Activated CD8-positive, alpha-beta memory T cell treated with anti-CD3 and anti-CD28 coated beads for 48 hours (primary cell): ENCODE data around the gene IGSF21.
"Not testable (repeated sequence)": the region's sequence is repeated elsewhere in the genome, so short reads cannot be mapped to it uniquely, and the experiment has no call there.

Source experiments
- DNase-seq, 3 experiments: peaks; one replicate each; pipeline ENCODE4 v3.0.0-alpha.2; 2020; ENCODE audit warnings: low read depth in 2 of 3, low spot score in 2 of 3

IGSF21 gene

DNA sequence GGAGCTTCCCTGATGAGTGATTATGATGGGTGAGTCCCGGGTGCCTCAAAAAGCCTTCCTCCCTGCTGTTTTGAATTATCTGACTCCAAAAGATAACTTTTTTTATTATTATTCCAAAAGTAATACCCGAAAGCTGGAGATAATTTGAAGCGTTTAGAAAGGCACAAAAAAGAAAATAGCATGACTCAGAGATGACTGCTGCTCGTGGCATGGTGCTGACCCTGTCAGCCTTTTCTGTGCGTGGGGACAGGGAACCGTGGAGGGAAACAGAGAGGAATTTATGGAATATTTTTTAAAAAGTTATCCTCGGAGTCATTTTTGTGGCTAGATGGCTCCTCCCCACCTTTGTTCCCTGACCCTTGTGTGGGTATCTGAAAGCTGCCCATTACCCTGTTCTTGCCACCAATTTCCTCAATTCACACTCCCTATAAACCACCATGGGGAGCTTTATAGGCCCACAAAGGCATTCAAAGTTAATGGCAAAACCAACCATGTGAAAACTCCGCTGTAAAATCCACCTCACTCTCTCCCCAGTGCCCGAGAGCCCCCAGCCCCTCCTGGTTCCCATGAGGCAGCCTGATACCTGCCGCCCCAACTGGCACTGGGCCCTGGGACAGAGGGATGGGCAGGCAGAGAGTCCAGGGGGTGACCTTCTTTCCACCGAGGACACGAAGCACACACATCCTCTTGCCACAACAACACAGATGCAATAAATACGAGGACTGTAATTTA is 37.5 kb downstream of the IGSF21 start:
- no peak for DNase-seq

GRCh38 chr1:18145851-18146618 is 38.4 kb downstream of the IGSF21 start:
- no peak for DNase-seq

DNA sequence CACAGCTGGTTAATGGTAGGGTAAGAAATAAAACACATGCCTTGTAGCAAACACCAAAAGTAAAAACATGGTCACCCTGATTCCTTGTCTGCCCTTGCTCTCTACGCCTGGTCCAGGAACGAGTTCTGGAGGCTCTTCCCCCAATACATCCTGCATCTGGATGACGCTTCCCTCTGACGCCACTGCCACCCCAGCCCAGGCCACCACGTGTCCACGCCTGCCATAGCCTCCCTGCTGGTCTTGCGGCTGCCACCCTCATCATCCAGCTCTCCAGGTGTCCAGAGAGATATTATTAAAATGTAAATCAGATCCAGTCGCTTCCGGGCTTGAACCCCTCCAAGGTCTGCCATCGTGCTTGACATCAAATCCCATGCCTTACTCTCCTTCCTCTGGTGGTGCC is 39.3 kb downstream of the IGSF21 start:
- DNase-seq: no peak

DNA sequence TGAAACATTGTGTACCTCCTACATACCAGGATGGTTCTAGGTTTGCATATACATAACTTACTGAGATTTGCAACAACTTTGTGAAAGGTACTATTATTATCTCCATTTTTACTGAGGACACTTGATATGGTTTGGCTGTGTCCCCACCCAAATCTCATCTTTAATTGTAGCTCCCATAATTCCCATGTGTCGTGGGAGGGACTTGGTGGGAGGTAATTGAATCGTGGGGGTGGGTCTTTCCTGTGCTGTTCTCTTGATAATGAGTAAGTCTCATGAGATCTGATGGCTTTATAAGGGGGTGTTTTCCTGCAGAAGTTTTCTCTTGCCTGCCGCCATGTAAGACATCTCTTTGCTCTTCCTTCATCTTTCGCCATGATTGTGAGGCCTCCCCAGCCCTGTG is 40.1 kb downstream of the IGSF21 start:
- no peak for DNase-seq

GRCh38 chr1:18148461-18148860 is 40.9 kb downstream of the IGSF21 start:
- no peak for DNase-seq

DNA sequence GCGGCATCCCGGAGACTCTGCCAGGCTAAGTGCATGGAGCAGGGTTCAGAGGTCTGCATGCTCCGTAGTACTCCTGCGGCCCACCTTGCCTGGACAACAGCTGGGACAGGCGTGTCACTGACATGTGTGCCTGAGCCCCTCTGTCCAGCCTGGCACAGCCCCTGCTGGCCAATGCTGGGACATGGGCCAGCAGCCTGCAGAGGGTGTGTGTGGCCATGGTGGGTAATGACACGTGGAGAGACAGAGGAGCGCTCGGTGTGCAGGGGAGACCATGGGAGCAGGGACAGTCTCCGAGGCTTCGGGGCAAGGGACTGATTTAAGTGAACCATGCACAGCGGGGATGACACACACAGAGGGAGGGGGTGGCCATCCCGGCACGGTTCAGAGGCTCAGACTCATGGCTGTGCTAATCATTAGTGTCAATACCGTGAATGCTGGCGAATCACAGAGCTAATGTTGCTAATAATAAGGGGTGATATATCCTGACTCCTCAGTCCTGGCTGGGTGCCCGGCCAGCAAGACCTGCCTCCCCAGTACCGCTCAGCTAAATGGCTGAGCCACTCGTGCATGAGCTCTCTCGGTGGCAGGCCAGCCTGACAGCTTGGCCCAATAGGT is 41.5 kb downstream of the IGSF21 start:
- no peak for DNase-seq

GRCh38 chr1:18151436-18152122 is 44.0 kb downstream of the IGSF21 start:
- DNase-seq: no peak

DNA sequence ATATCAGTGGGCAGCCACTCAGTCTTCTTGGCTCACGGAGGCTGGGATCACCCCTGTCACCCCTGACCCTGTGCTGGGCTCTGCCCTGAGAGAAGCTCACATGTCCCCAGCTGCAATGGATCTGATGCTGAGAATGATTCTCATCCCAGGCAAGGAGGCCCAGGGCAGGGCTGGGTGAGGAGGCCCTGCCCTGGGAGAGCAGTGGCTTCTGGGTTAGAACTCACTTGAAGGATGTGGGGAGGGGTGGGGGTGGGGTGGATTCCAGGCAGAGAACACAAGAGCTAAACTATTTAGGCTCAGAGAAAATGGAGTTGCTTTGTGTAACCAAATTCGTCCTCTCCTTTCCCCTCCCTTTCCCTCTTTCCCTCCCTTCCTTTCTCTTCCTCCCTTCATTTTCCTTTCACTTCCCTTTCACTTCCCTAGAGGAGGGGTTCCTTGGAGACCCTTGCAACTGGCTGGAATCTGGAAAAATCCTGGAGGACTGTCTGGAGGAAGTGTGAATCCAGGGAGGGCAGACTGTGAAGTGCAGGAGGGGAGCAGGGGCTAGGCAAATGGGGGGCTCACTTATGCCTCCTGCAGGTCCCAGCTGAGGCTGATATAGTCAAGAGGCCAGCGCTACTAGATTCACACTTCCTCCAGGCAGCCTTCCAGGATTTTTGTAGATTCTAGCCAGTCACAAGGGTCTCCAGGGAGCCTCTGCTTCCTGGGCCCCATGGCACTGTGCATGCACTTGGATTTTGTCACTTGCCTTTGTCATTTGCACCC is 47.0 kb downstream of the IGSF21 start:
- no peak for DNase-seq

DNA sequence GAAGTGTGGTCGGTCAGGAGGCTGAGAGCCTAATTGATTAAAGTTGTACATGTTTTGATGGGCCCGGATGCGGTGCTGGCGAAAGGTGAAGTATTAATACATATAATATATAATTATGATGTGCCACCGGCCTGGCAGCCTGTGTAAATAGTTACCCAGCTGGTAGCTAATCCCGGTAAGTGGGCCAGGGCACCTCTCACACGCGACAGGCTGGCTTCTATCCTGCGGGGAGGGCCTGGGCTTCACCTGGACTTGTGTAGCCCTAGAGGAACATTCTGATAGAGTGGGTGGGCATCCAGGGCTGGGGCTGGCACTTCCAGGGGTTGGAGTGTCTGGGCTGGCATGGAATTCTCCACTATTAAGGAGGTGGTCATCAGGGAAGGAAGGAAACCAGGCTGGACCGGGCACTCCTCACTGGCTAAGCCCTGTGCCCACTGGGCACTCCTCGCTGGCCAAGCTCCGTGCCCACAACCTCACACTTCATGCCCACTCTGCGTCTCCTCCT is 48.3 kb downstream of the IGSF21 start:
- no peak for DNase-seq

DNA sequence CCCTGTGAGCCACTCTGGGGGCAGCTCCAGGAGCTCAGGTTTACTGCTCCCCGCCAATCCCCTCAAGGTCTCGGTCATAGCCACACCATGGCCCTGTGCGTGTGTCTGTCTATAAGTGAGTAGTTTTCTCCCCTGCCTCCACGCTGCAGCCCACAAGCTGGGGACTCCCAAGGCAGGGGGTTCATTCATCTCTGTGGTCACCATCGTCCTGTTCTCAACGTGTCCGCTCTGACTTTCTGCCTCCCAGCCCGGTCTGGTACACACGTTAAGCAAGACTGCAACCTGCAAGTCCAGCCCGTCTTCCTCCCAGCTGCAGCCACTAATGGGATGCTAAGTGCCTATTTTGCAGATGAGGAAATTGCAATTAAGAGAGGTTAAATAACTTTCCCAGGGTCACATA is 49.8 kb downstream of the IGSF21 start:
- no peak for DNase-seq

- DNase-seq: no peak
Observed at GRCh38 chr1:18157968-18158367, 50.4 kb downstream of the IGSF21 start.

- no peak for DNase-seq
Observed at GRCh38 chr1:18158714-18159113, 51.1 kb downstream of the IGSF21 start.

- no peak for DNase-seq
Observed at GRCh38 chr1:18160290-18160942, 52.8 kb downstream of the IGSF21 start.

- no peak for DNase-seq
Observed at GRCh38 chr1:18161690-18162089, 54.1 kb downstream of the IGSF21 start.

- not testable (repeated sequence) for DNase-seq
Observed at GRCh38 chr1:18165640-18166039, 58.0 kb downstream of the IGSF21 start.

GRCh38 chr1:18166341-18166740 is 58.7 kb downstream of the IGSF21 start:
- DNase-seq: no peak

DNA sequence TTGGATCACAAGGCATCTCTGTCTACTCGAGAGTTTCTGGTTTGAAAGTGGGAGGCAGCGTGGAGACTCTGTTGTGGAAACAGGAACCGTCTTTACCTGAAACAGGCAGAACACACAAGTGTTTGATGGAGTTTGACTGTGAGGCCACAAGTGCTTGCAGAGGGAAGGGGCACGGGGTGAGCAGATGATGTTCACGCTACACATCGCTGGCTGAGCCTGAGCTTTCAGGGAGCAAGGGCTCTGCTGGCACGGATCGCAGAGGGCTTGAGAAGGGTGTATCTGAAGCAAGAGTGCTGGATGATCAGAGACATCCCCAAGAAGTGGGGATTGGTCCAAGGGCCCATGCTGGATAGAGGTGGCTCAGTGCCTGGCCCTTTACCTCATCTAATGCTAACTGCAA is 59.3 kb downstream of the IGSF21 start:
- DNase-seq: no peak

GRCh38 chr1:18170444-18170843 is 62.8 kb downstream of the IGSF21 start:
- no peak for DNase-seq

GRCh38 chr1:18174037-18174436 is 66.4 kb downstream of the IGSF21 start:
- no peak for DNase-seq

- no peak for DNase-seq
Observed at GRCh38 chr1:18175051-18175450, 67.5 kb downstream of the IGSF21 start.
